GM12878 (cell line): Measurements from ENCODE around the gene CYP2C8. TPM values are rescaled to one million over a fixed set of nuclear protein-coding genes. Genes with fewer than 3 reads are reported as not detected.

Source experiments
- ATAC-seq: fragments of 200-7000 bp; cut with Tn5 transposase; 3 replicates; pipeline ENCODE4 v1.9.1; 2020; ENCODE audit warnings: mild to moderate bottlenecking, moderate library complexity
- BruUV-seq: library from RNA; stranded (reverse); fragments of 400-500 nt; replicated peaks from 2 replicates; lab custom pipeline; 2021; lab: Mats Ljungman, UMichigan
- CTCF ChIA-PET: fragments of 300-600 bp; sonication (Branson Sonifier 250); formaldehyde crosslinking; extraction: SDS; loops from one replicate; lab custom pipeline; 2021; ENCODE audit warnings: inconsistent platforms; lab: Yijun Ruan, JAX
- POLR2A ChIA-PET: fragments of 350-600 bp; formaldehyde crosslinking; extraction: SDS; loops from one replicate; lab custom pipeline; 2021; ENCODE audit warnings: inconsistent platforms; lab: Charles Lee
- RAD21 ChIA-PET: fragments of 300-600 bp; sonication (Branson Sonifier 250); formaldehyde crosslinking; loops from one replicate; lab custom pipeline; 2023; ENCODE audit warnings: antibody characterized with exemption; ENCODE audit not compliant: unreplicated experiment; lab: Charles Lee
- SMC1A ChIA-PET: fragments of 300-600 bp; sonication (Branson Sonifier 250); formaldehyde crosslinking; loops from one replicate; lab custom pipeline; 2023; ENCODE audit not compliant: unreplicated experiment, uncharacterized antibody; lab: Charles Lee
- DNase-seq: peaks from one replicate; pipeline ENCODE4 v3.0.0-alpha.2; 2011; ENCODE audit warnings: low read depth, low spot score
- FAIRE-seq: peaks from 3 replicates; lab custom pipeline; 2011; peaks lifted over from hg19 to GRCh38; lab: Jason Lieb, UNC
- H2AFZ ChIP-seq: 2 replicates; pipeline ENCODE4 v1.6.0; 2011; ENCODE audit warnings: low read depth, low read length, control low read depth; ENCODE audit not compliant: control insufficient read depth
- H3K27ac ChIP-seq: 2 replicates; pipeline ENCODE4 v1.5.1; 2011; ENCODE audit warnings: control low read depth; ENCODE audit not compliant: control insufficient read depth, insufficient read depth
- H3K27me3 ChIP-seq, 2 experiments: replicated peaks in 1 of 2; 2 replicates each; pipeline versions ENCODE4 v1.6.0 to v1.6.1; 2011; ENCODE audit warnings: low read length in 1 of 2; ENCODE audit not compliant: control insufficient read depth in 2 of 2, insufficient read depth in 2 of 2
- H3K36me3 ChIP-seq, 2 experiments: 2 replicates each; pipeline ENCODE4 v1.5.1; 2011; ENCODE audit warnings: low read length in 1 of 2; ENCODE audit not compliant: control insufficient read depth in 2 of 2, insufficient read depth in 2 of 2
- H3K4me1 ChIP-seq: 2 replicates; pipeline ENCODE4 v1.6.1; 2011; ENCODE audit warnings: mild to moderate bottlenecking, low read length, moderate library complexity, mixed read lengths; ENCODE audit not compliant: control insufficient read depth, insufficient read depth
- H3K4me2 ChIP-seq: 2 replicates; pipeline ENCODE4 v1.6.0; 2011; ENCODE audit warnings: control low read depth; ENCODE audit not compliant: control insufficient read depth, insufficient read depth
- H3K4me3 ChIP-seq: fragments of 200-600 bp; sonication (generic); 2 replicates; pipeline ENCODE4 v1.5.1; 2016
- H3K79me2 ChIP-seq: 2 replicates; pipeline ENCODE4 v1.6.0; 2011; ENCODE audit warnings: low read length; ENCODE audit not compliant: control insufficient read depth, insufficient read depth
- H3K9ac ChIP-seq: 2 replicates; pipeline ENCODE4 v1.8.0; 2011; ENCODE audit warnings: low read length, control low read depth, mixed read lengths; ENCODE audit not compliant: control insufficient read depth, insufficient read depth
- H3K9me3 ChIP-seq: replicated peaks from 3 replicates; pipeline ENCODE4 v1.5.1; 2011; ENCODE audit warnings: mild to moderate bottlenecking, low read length; ENCODE audit not compliant: control insufficient read depth, insufficient read depth
- H4K20me1 ChIP-seq: 2 replicates; pipeline ENCODE4 v1.6.0; 2011; ENCODE audit not compliant: control insufficient read depth, insufficient read depth
- ATF7 ChIP-seq: fragments of 450-650 bp; IDR thresholded peaks from 2 replicates; pipeline ENCODE4 v1.6.1; 2016; ENCODE audit warnings: low read depth, mild to moderate bottlenecking
- BHLHE40 ChIP-seq, 2 experiments: fragments of 450-650 bp in 1 of 2; IDR thresholded peaks; 2 replicates each; pipeline ENCODE4 v1.6.1; 2011 to 2017; ENCODE audit warnings: low read depth in 2 of 2, borderline replicate concordance in 1 of 2, improper control_type of control experiment in 1 of 2, low read length in 1 of 2, mild to moderate bottlenecking in 1 of 2
- CBX3 ChIP-seq: fragments of 200-600 bp; sonication (generic); IDR thresholded peaks from 2 replicates; pipeline ENCODE4 v1.6.1; 2016; ENCODE audit warnings: low read depth, borderline replicate concordance
- FOS ChIP-seq: IDR thresholded peaks from 3 replicates; pipeline ENCODE4 v1.6.1; 2011; ENCODE audit warnings: borderline replicate concordance; ENCODE audit not compliant: insufficient read length; ENCODE audit errors: extremely low read depth
- IRF5 ChIP-seq: fragments of 450-650 bp; IDR thresholded peaks from 2 replicates; pipeline ENCODE4 v1.6.1; 2017; ENCODE audit warnings: borderline replicate concordance
- KAT2A ChIP-seq: conservative IDR thresholded peaks from 2 replicates; pipeline ENCODE4 v1.6.1; 2011; ENCODE audit warnings: low read depth, low read length; ENCODE audit not compliant: control insufficient read depth
- MXI1 ChIP-seq: fragments of 150-350 bp; IDR thresholded peaks from 2 replicates; pipeline ENCODE4 v1.6.1; 2011; ENCODE audit warnings: low read depth, mild to moderate bottlenecking, inconsistent platforms, low read length, improper control_type of control experiment
- RB1 ChIP-seq: fragments of 450-650 bp; formaldehyde crosslinking; IDR thresholded peaks from 2 replicates; pipeline ENCODE4 v1.6.1; 2017; ENCODE audit warnings: mild to moderate bottlenecking, borderline replicate concordance
- RCOR1 ChIP-seq: conservative IDR thresholded peaks from 2 replicates; pipeline ENCODE4 v1.6.1; 2012; ENCODE audit warnings: low read depth, low read length, improper control_type of control experiment
- RELA ChIP-seq: fragments of 450-650 bp; IDR thresholded peaks from 2 replicates; pipeline ENCODE4 v1.8.0; 2014; ENCODE audit warnings: borderline replicate concordance; ENCODE audit not compliant: partially characterized antibody
- STAT3 ChIP-seq: IDR thresholded peaks from 2 replicates; pipeline ENCODE4 v1.6.1; 2011; ENCODE audit warnings: low read depth, low read length, improper control_type of control experiment
- ZBTB33 ChIP-seq: fragments of 450-650 bp; IDR thresholded peaks from 2 replicates; pipeline ENCODE4 v1.6.1; 2017; ENCODE audit warnings: mild to moderate bottlenecking
- in situ Hi-C: fragments of 300-500 bp; cut with MboI; formaldehyde crosslinking; loops from 9 replicates; pipeline ENCODE4 v1.14.3; 2018; ENCODE audit warnings: mixed read lengths
- intact Hi-C: fragments of 100-400 bp; cut with micrococcal nuclease; formaldehyde crosslinking; loops from one replicate; pipeline ENCODE4 v1.14.2; 2022; ENCODE audit not compliant: unreplicated experiment
- polyA plus RNA-seq, 11 experiments: library from polyadenylated mRNA; depleted of rRNA in 4 of 11; unstranded in 6 of 11; stranded (reverse) in 5 of 11; fragments of >200 nt; fragmentation: Nextera tagmentation in 4 of 11; fragmentation: Illumina TruSeq in 1 of 11; extraction: Ambion mirVana in 4 of 11; extraction: Trizol in 1 of 11; gene quantifications; 1 replicate in 1 of 11; 2 replicates in 10 of 11; pipeline versions ENCODE4 v1.2.1 to v1.2.3, GENCODE V29; 2011 to 2016; ENCODE audit warnings: inconsistent platforms in 2 of 11, missing spikeins in 2 of 11, low read depth in 1 of 11
- total RNA-seq, 4 experiments: library from RNA; depleted of rRNA in 3 of 4; stranded (reverse); fragments of >200 nt in 3 of 4; fragmentation: Illumina TruSeq in 1 of 4; extraction: Trizol in 1 of 4; gene quantifications; 2 replicates each; pipeline versions ENCODE4 v1.2.1 to v1.2.3, GENCODE V29; 2013 to 2021
- TF ChIP-seq, protein P1 (sequence below): IDR thresholded peaks from 2 replicates; pipeline ENCODE4 v1.6.1; 2011; ENCODE audit warnings: borderline replicate concordance, low read depth, mild to moderate bottlenecking, moderate library complexity, low read length; ENCODE audit not compliant: insufficient read depth, poor library complexity, severe bottlenecking
- TF ChIP-seq, protein P2 (sequence below): fragments of 450-650 bp; IDR thresholded peaks from 2 replicates; pipeline ENCODE4 v1.6.1; 2018; ENCODE audit warnings: borderline replicate concordance, mild to moderate bottlenecking; ENCODE audit not compliant: partially characterized antibody
- TF ChIP-seq, protein P3 (sequence below): IDR thresholded peaks from 2 replicates; pipeline ENCODE4 v1.6.1; 2011; ENCODE audit warnings: low read depth, low read length, improper control_type of control experiment, borderline replicate concordance

The CYP2C8 gene
- total and polyA plus RNA-seq, 10 of the 15 experiments (the other 5 are each of a cell fraction or from before 2014, with no cell fraction given), result 0.10 to 0.82 (median 0.36) TPM; not detected in 2

DNA sequence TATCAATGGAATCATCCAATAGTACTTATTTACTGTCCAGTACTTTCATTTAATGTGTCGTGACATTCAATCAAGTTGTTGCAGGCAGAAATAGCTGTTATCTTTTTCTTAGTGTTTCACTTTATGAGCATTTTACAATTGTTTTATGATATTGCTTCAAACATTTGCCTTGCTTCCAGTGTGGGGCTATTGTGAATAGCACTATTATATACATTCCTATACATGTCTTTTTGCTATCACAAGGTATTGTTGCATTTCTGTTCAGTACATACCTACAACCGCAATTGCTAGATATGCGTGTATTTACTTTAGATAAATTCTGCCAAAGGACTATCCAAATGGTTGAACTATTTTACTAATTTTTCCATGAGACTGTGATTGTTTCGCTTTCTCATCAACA is 34.9 kb downstream of the CYP2C8 start (continued):
- TF ChIP-seq MXI1, result no peak
- no peak for TF ChIP-seq RELA

- FAIRE-seq, result no peak
- POLR2A ChIA-PET, result no interaction called here
- TF ChIP-seq RCOR1 (no peak), IRF5 (no peak), ATF7 (no peak), STAT3 (no peak), FOS (no peak), KAT2A (no peak), BHLHE40 (IDR thresholded peaks at IDR 0.05; ENCODE audit: borderline replicate concordance in 1 of 2, low read depth in 2 of 2, low read length in 1 of 2) (no peak), CBX3 (no peak), ZBTB33 (no peak), RB1 (no peak)
- TF ChIP-seq, protein P1, sequence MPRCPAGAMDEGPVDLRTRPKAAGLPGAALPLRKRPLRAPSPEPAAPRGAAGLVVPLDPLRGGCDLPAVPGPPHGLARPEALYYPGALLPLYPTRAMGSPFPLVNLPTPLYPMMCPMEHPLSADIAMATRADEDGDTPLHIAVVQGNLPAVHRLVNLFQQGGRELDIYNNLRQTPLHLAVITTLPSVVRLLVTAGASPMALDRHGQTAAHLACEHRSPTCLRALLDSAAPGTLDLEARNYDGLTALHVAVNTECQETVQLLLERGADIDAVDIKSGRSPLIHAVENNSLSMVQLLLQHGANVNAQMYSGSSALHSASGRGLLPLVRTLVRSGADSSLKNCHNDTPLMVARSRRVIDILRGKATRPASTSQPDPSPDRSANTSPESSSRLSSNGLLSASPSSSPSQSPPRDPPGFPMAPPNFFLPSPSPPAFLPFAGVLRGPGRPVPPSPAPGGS, result no peak
- TF ChIP-seq, protein P2, sequence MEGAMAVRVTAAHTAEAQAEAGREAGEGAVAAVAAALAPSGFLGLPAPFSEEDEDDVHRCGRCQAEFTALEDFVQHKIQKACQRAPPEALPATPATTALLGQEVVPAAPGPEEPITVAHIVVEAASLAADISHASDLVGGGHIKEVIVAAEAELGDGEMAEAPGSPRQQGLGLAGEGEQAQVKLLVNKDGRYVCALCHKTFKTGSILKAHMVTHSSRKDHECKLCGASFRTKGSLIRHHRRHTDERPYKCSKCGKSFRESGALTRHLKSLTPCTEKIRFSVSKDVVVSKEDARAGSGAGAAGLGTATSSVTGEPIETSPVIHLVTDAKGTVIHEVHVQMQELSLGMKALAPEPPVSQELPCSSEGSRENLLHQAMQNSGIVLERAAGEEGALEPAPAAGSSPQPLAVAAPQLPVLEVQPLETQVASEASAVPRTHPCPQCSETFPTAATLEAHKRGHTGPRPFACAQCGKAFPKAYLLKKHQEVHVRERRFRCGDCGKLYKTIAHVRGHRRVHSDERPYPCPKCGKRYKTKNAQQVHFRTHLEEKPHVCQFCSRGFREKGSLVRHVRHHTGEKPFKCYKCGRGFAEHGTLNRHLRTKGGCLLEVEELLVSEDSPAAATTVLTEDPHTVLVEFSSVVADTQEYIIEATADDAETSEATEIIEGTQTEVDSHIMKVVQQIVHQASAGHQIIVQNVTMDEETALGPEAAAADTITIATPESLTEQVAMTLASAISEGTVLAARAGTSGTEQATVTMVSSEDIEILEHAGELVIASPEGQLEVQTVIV, result no peak
- TF ChIP-seq, protein P3, sequence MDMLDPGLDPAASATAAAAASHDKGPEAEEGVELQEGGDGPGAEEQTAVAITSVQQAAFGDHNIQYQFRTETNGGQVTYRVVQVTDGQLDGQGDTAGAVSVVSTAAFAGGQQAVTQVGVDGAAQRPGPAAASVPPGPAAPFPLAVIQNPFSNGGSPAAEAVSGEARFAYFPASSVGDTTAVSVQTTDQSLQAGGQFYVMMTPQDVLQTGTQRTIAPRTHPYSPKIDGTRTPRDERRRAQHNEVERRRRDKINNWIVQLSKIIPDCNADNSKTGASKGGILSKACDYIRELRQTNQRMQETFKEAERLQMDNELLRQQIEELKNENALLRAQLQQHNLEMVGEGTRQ, result no peak
Observed at GRCh38 chr10:95031656-95032055, 37.6 kb downstream of the CYP2C8 start.

More at GRCh38 chr10:95031656-95032055, 37.6 kb downstream of the CYP2C8 start:
- RAD21 ChIA-PET, result no interaction called here
- intact Hi-C loops, result no loop called here
- DNase-seq (no peak), ATAC-seq (no peak)
- H3K27me3 ChIP-seq, result peaks cover 0 to 2% of the 10 kb centered on the region in 2 experiments; a peak in 2 of 4 replicates
- no peaks in the 10 kb centered on the region for H3K79me2 ChIP-seq
- CTCF ChIA-PET, result no interaction called here
- no peak overlapping the region for H3K4me3 ChIP-seq
- in situ Hi-C loops, result no loop called here
- no peak overlapping the region for H3K9ac ChIP-seq
- H3K4me1 ChIP-seq, result no peaks in the 10 kb centered on the region
- no peaks in the 10 kb centered on the region for H3K36me3 ChIP-seq
- no peak overlapping the region for H3K4me2 ChIP-seq
- no peak overlapping the region for H2AFZ ChIP-seq
- H3K9me3 ChIP-seq, result no peaks in the 10 kb centered on the region
- H3K27ac ChIP-seq, result no peak overlapping the region
- no TSS peak for BruUV-seq
- SMC1A ChIA-PET, result no interaction called here
- no peaks in the 10 kb centered on the region for H4K20me1 ChIP-seq
